ENCODE measurements around the gene TNS4.

TNS4 gene

GRCh38 chr17:40457964-40458791 lies 43.2 kb downstream of the TNS4 start:
- ATAC-seq (ENCODE audit: insufficient read depth, low read depth) = no peak
- no peak for TF ChIP-seq CTCF (IDR thresholded peaks at IDR 0.05; ENCODE audit: borderline replicate concordance, extremely low read depth, low read length, poor library complexity, severe bottlenecking)
- TF ChIP-seq EZH2 (IDR thresholded peaks at IDR 0.05; ENCODE audit: borderline replicate concordance, low read depth, low read length, severe bottlenecking) = no peak
- Histone ChIP-seq H2AFZ (ENCODE audit: low read depth, low read length) (no peak overlapping the region), H3K4me1 (ENCODE audit: insufficient read depth, low read length) (no peaks in the 10 kb centered on the region), H3K27me3 (ENCODE audit: insufficient read depth, low read length, poor library complexity) (no peaks in the 10 kb centered on the region), H3K4me2 (ENCODE audit: insufficient read depth, low read length) (no peak overlapping the region), H3K27ac (ENCODE audit: low read length) (no peak overlapping the region), H3K4me3 (ENCODE audit: low read depth in 1 of 2, low read length in 2 of 2) (no peak overlapping the region), H3K79me2 (ENCODE audit: insufficient read depth, low read length) (no peaks in the 10 kb centered on the region), H3K9ac (ENCODE audit: low read depth, low read length) (no peak overlapping the region), H3K9me3 (ENCODE audit: insufficient read depth, low read length, severe bottlenecking) (no peaks in the 10 kb centered on the region), H4K20me1 (ENCODE audit: insufficient read depth, low read length) (no peaks in the 10 kb centered on the region), H3K36me3 (ENCODE audit: insufficient read depth, low read length) (peaks cover 45% of the 10 kb centered on the region)
- DNase-seq = no peak

GRCh38 chr17:40457369-40457768 lies 44.1 kb downstream of the TNS4 start:
- TF ChIP-seq EZH2 (IDR thresholded peaks at IDR 0.05; ENCODE audit: borderline replicate concordance, low read depth, low read length, severe bottlenecking) (no peak), CTCF (IDR thresholded peaks at IDR 0.05; ENCODE audit: borderline replicate concordance, extremely low read depth, low read length, poor library complexity, severe bottlenecking) (no peak)
- Histone ChIP-seq H3K4me1 (ENCODE audit: insufficient read depth, low read length) (no peaks in the 10 kb centered on the region), H2AFZ (ENCODE audit: low read depth, low read length) (no peak overlapping the region), H3K4me2 (ENCODE audit: insufficient read depth, low read length) (no peak overlapping the region), H3K27me3 (ENCODE audit: insufficient read depth, low read length, poor library complexity) (no peaks in the 10 kb centered on the region), H3K79me2 (ENCODE audit: insufficient read depth, low read length) (no peaks in the 10 kb centered on the region), H3K27ac (ENCODE audit: low read length) (no peak overlapping the region), H4K20me1 (ENCODE audit: insufficient read depth, low read length) (no peaks in the 10 kb centered on the region), H3K9me3 (ENCODE audit: insufficient read depth, low read length, severe bottlenecking) (no peaks in the 10 kb centered on the region), H3K9ac (ENCODE audit: low read depth, low read length) (no peak overlapping the region), H3K4me3 (ENCODE audit: low read depth in 1 of 2, low read length in 2 of 2) (no peak overlapping the region), H3K36me3 (ENCODE audit: insufficient read depth, low read length) (peaks cover 54% of the 10 kb centered on the region)
- no peak for DNase-seq
- ATAC-seq (ENCODE audit: insufficient read depth, low read depth) = no peak

- Histone ChIP-seq H3K4me3 (ENCODE audit: low read depth in 1 of 2, low read length in 2 of 2) (no peak overlapping the region), H3K4me2 (ENCODE audit: insufficient read depth, low read length) (no peak overlapping the region), H3K9me3 (ENCODE audit: insufficient read depth, low read length, severe bottlenecking) (no peaks in the 10 kb centered on the region), H4K20me1 (ENCODE audit: insufficient read depth, low read length) (no peaks in the 10 kb centered on the region), H3K36me3 (ENCODE audit: insufficient read depth, low read length) (peaks cover 57% of the 10 kb centered on the region), H3K9ac (ENCODE audit: low read depth, low read length) (no peak overlapping the region), H3K4me1 (ENCODE audit: insufficient read depth, low read length) (no peaks in the 10 kb centered on the region), H2AFZ (ENCODE audit: low read depth, low read length) (no peak overlapping the region), H3K27ac (ENCODE audit: low read length) (no peak overlapping the region; the same call in 1 of the 2 replicates), H3K27me3 (ENCODE audit: insufficient read depth, low read length, poor library complexity) (no peaks in the 10 kb centered on the region), H3K79me2 (ENCODE audit: insufficient read depth, low read length) (0 out of 2 replicates have a peak, but pooled peaks cover 1% of the 10 kb centered on the region)
- DNase-seq (no peak), ATAC-seq (ENCODE audit: insufficient read depth, low read depth) (no peak)
- TF ChIP-seq CTCF (IDR thresholded peaks at IDR 0.05; ENCODE audit: borderline replicate concordance, extremely low read depth, low read length, poor library complexity, severe bottlenecking) (no peak), EZH2 (IDR thresholded peaks at IDR 0.05; ENCODE audit: borderline replicate concordance, low read depth, low read length, severe bottlenecking) (no peak)
Measured at GRCh38 chr17:40456396-40456951, 44.9 kb downstream of the TNS4 start.

Data from DND-41 (cell line).